ENCODE measurements around the gene TBCEL.

The TBCEL gene

DNA sequence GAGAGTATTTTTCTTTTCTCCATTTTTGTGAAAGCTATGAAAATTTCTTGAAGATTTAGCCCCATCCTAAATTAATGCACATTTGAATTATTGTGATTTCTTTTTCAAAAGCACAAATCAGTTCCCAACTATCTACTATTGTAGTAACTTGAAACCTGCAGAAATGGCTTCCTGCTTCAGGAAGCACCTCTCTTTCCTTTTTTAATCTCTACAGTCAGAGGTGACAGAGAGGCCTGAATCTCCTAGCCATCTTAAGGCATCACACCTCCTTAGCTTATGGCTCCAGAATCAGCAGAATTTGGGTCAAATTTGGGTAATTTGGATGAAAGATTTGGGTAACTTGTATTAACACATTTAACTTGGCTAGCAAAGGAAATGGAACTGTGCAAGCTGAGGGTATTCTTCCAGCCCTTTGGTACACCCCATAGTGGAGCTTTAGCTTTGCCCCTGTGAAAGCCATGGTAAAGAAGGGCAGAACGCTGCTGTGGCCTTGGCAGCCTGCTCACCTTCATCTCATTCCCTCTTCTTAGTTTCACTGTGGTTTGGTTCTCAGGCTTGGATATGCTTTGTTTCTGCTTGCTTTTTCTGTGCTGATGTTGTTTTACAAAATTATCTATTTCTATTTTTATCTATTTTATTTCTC, 16.2 kb downstream of the TBCEL start:
- H3K9me3 ChIP-seq (ENCODE audit: insufficient read depth, low read length): no peaks in the 10 kb centered on the region
- no peaks in the 10 kb centered on the region for H3F3A ChIP-seq (ENCODE audit: insufficient read depth)
- H3K4me3 ChIP-seq (ENCODE audit: insufficient read depth, low read length, poor library complexity, severe bottlenecking): no peak overlapping the region
- no peak overlapping the region for H2AFZ ChIP-seq (ENCODE audit: low read depth, low read length, severe bottlenecking)
- no peaks in the 10 kb centered on the region for H4K20me1 ChIP-seq (ENCODE audit: low read depth, low read length)
- H3K9me2 ChIP-seq (replicated peaks; ENCODE audit: insufficient read depth, low read length): no peaks in the 10 kb centered on the region
- no peaks in the 10 kb centered on the region for H3K79me2 ChIP-seq (ENCODE audit: insufficient read depth, low read length)
- no peak overlapping the region for H3K9ac ChIP-seq (ENCODE audit: low read length)
- TF ChIP-seq, protein P1, sequence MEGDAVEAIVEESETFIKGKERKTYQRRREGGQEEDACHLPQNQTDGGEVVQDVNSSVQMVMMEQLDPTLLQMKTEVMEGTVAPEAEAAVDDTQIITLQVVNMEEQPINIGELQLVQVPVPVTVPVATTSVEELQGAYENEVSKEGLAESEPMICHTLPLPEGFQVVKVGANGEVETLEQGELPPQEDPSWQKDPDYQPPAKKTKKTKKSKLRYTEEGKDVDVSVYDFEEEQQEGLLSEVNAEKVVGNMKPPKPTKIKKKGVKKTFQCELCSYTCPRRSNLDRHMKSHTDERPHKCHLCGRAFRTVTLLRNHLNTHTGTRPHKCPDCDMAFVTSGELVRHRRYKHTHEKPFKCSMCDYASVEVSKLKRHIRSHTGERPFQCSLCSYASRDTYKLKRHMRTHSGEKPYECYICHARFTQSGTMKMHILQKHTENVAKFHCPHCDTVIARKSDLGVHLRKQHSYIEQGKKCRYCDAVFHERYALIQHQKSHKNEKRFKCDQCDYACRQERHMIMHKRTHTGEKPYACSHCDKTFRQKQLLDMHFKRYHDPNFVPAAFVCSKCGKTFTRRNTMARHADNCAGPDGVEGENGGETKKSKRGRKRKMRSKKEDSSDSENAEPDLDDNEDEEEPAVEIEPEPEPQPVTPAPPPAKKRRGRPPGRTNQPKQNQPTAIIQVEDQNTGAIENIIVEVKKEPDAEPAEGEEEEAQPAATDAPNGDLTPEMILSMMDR (IDR thresholded peaks at IDR 0.05; ENCODE audit: insufficient read depth, low read length, poor library complexity, severe bottlenecking): no peak
- no peak for TF ChIP-seq EZH2phosphoT487 (conservative IDR thresholded peaks at IDR 0.05; ENCODE audit: low read length)
- no peak overlapping the region for H3K4me2 ChIP-seq (ENCODE audit: low read depth, low read length, poor library complexity, severe bottlenecking)
- no peaks in the 10 kb centered on the region for H3K27me3 ChIP-seq (ENCODE audit: low read length)
- no peak overlapping the region for H3K27ac ChIP-seq (ENCODE audit: low read depth, low read length)
- no peaks in the 10 kb centered on the region for H3K36me3 ChIP-seq (ENCODE audit: low read length)

DNA sequence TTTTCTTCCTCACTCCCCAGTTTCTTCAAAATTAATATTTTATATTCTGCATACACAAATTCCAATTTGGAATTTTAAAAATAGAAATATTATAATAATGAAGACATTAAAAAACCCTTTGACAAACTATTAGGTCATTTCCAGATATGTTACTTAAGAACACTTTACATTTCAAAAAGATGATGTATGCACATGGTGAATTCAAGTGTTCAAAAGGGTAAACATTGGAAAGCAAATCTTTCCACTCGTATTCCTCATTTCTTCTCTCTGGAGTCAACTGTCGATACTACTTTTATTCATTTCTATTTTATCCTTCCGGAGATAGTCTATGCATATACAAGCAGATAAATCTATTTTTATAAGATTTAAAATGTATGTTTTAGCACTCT, 16.7 kb downstream of the TBCEL start:
- H3K27ac ChIP-seq (ENCODE audit: low read depth, low read length): no peak overlapping the region
- no peaks in the 10 kb centered on the region for H4K20me1 ChIP-seq (ENCODE audit: low read depth, low read length)
- H3K9me3 ChIP-seq (ENCODE audit: insufficient read depth, low read length): no peaks in the 10 kb centered on the region
- no peaks in the 10 kb centered on the region for H3K27me3 ChIP-seq (ENCODE audit: low read length)
- H3F3A ChIP-seq (ENCODE audit: insufficient read depth): no peaks in the 10 kb centered on the region
- H3K9me2 ChIP-seq (replicated peaks; ENCODE audit: insufficient read depth, low read length): no peaks in the 10 kb centered on the region
- no peak overlapping the region for H2AFZ ChIP-seq (ENCODE audit: low read depth, low read length, severe bottlenecking)
- no peaks in the 10 kb centered on the region for H3K36me3 ChIP-seq (ENCODE audit: low read length)
- H3K4me2 ChIP-seq (ENCODE audit: low read depth, low read length, poor library complexity, severe bottlenecking): no peak overlapping the region
- H3K4me3 ChIP-seq (ENCODE audit: insufficient read depth, low read length, poor library complexity, severe bottlenecking): no peak overlapping the region
- H3K9ac ChIP-seq (ENCODE audit: low read length): no peak overlapping the region
- TF ChIP-seq EZH2phosphoT487 (conservative IDR thresholded peaks at IDR 0.05; ENCODE audit: low read length): no peak
- TF ChIP-seq, protein P1 (IDR thresholded peaks at IDR 0.05; ENCODE audit: insufficient read depth, low read length, poor library complexity, severe bottlenecking): no peak
- H3K79me2 ChIP-seq (ENCODE audit: insufficient read depth, low read length): no peaks in the 10 kb centered on the region

- Histone ChIP-seq H3K79me2 (ENCODE audit: insufficient read depth, low read length) (no peaks in the 10 kb centered on the region), H3K9ac (ENCODE audit: low read length) (no peak overlapping the region), H3K27ac (ENCODE audit: low read depth, low read length) (no peak overlapping the region), H3K27me3 (ENCODE audit: low read length) (no peaks in the 10 kb centered on the region), H3F3A (ENCODE audit: insufficient read depth) (no peaks in the 10 kb centered on the region), H4K20me1 (ENCODE audit: low read depth, low read length) (no peaks in the 10 kb centered on the region), H3K9me2 (replicated peaks; ENCODE audit: insufficient read depth, low read length) (no peaks in the 10 kb centered on the region), H3K9me3 (ENCODE audit: insufficient read depth, low read length) (no peaks in the 10 kb centered on the region), H3K36me3 (ENCODE audit: low read length) (no peaks in the 10 kb centered on the region), H3K4me3 (ENCODE audit: insufficient read depth, low read length, poor library complexity, severe bottlenecking) (no peak overlapping the region), H2AFZ (ENCODE audit: low read depth, low read length, severe bottlenecking) (no peak overlapping the region), H3K4me2 (ENCODE audit: low read depth, low read length, poor library complexity, severe bottlenecking) (no peak overlapping the region)
- no peak for TF ChIP-seq EZH2phosphoT487 (conservative IDR thresholded peaks at IDR 0.05; ENCODE audit: low read length)
- TF ChIP-seq, protein P1 (IDR thresholded peaks at IDR 0.05; ENCODE audit: insufficient read depth, low read length, poor library complexity, severe bottlenecking): no peak
Measured at GRCh38 chr11:121041072-121041471, 17.2 kb downstream of the TBCEL start.

Measured in SU-DHL-6 (cell line).